CD4-positive, CD25-positive, alpha-beta regulatory T cell (primary cell): Measurements from ENCODE around the gene SLC22A17. TPM values are rescaled to one million over a fixed set of nuclear protein-coding genes. Genes with fewer than 3 reads are reported as not detected.
A peak's percentile ranks its signal among the peaks of the same experiment; 100 is the strongest.

Experiments
- ATAC-seq, 2 donors: fragments of 150-1000 bp; cut with Tn5 transposase; one replicate each; pipeline ENCODE4 v1.10.0; 2021; ENCODE audit warnings: low read depth in 2 of 2, moderate number of reproducible peaks in 2 of 2, moderate library complexity in 1 of 2
- DNase-seq, 3 donors: peaks; one replicate each; pipeline versions ENCODE4 v3.0.0 to v3.0.0-alpha.2; 2012 to 2022; ENCODE audit warnings: mixed read lengths in 1 of 3
- H3K27ac ChIP-seq: one replicate; pipeline ENCODE4 v1.7.0; 2013; ENCODE audit warnings: mild to moderate bottlenecking, low read length; ENCODE audit not compliant: insufficient read depth, poor library complexity, severe bottlenecking
- H3K27me3 ChIP-seq: one replicate; pipeline ENCODE4 v1.7.0; 2013; ENCODE audit warnings: low read length; ENCODE audit not compliant: control insufficient read depth, insufficient read depth
- H3K36me3 ChIP-seq: one replicate; pipeline ENCODE4 v1.7.0; 2013; ENCODE audit warnings: mild to moderate bottlenecking, low read length, moderate library complexity; ENCODE audit not compliant: control insufficient read depth, insufficient read depth
- H3K4me1 ChIP-seq: 2 replicates; pipeline ENCODE4 v1.7.0; 2013; ENCODE audit warnings: mild to moderate bottlenecking, low read length; ENCODE audit not compliant: insufficient read depth, control insufficient read depth, poor library complexity, severe bottlenecking
- H3K4me3 ChIP-seq: one replicate; pipeline ENCODE4 v1.7.0; 2013; ENCODE audit warnings: low read depth, mild to moderate bottlenecking, low read length, moderate library complexity
- H3K9me3 ChIP-seq, 2 experiments: 1 replicate in 1 of 2; 2 replicates in 1 of 2; pipeline ENCODE4 v1.7.0; 2013; ENCODE audit warnings: low read length in 2 of 2, mild to moderate bottlenecking in 1 of 2, moderate library complexity in 1 of 2; ENCODE audit not compliant: control insufficient read depth in 2 of 2
- H3K27ac Mint-ChIP-seq, 3 donors: one replicate each; pipeline ENCODE4 v1.8.0; 2020 to 2022; ENCODE audit warnings: mild to moderate bottlenecking in 3 of 3, mixed read lengths in 3 of 3, moderate library complexity in 2 of 3
- H3K27me3 Mint-ChIP-seq: one replicate; pipeline ENCODE4 v1.8.0; 2022; ENCODE audit warnings: mild to moderate bottlenecking, mixed read lengths
- H3K36me3 Mint-ChIP-seq: one replicate; pipeline ENCODE4 v1.8.0; 2020; ENCODE audit warnings: mixed read lengths
- H3K4me1 Mint-ChIP-seq, 4 donors: one replicate each; pipeline ENCODE4 v1.8.0; 2020 to 2022; ENCODE audit warnings: mixed read lengths in 4 of 4, mild to moderate bottlenecking in 1 of 4
- H3K4me3 Mint-ChIP-seq, 4 donors: one replicate each; pipeline ENCODE4 v1.8.0; 2020 to 2022; ENCODE audit warnings: mild to moderate bottlenecking in 4 of 4, mixed read lengths in 4 of 4, moderate library complexity in 3 of 4
- H3K9me3 Mint-ChIP-seq, 7 donors: one replicate each; pipeline ENCODE4 v1.8.0; 2020 to 2022; ENCODE audit warnings: mixed read lengths in 7 of 7, mild to moderate bottlenecking in 3 of 7, moderate library complexity in 2 of 7
- polyA plus RNA-seq, 4 donors: library from polyadenylated mRNA; unstranded; fragments of 300-500 nt; fragmentation: Illumina TruSeq; gene quantifications; one replicate each; pipeline ENCODE4 v1.2.3, GENCODE V29; 2021
- total RNA-seq: library from RNA; stranded (reverse); gene quantifications from one replicate; pipeline ENCODE4 v1.2.3, GENCODE V29; 2022

The SLC22A17 gene
- total and polyA plus RNA-seq, 5 donors from 2014 or later: 0.94 to 3.2 (median 2.3) TPM

GRCh38 chr14:23324455-23324846, 28.2 kb downstream of the SLC22A17 start:
- peaks cover 30% of the 10 kb centered on the region for H3K36me3 ChIP-seq
- Mint-ChIP-seq H3K9me3 (no peaks in the 10 kb centered on the region), H3K4me3 (no peak overlapping the region), H3K27ac (peak overlapping the region in 1 of 3 donors; percentile 56), H3K4me1 (peaks cover 6 to 38% (median 22%) of the 10 kb centered on the region in 4 donors), H3K27me3 (no peaks in the 10 kb centered on the region), H3K36me3 (peaks cover 18% of the 10 kb centered on the region)
- peaks cover 18% of the 10 kb centered on the region for H3K4me1 ChIP-seq
- DNase-seq: no peak
- ATAC-seq: no peak
- H3K27ac ChIP-seq: peak overlapping the region; percentile 8
- H3K4me3 ChIP-seq: no peak overlapping the region
- H3K9me3 ChIP-seq: no peaks in the 10 kb centered on the region
- H3K27me3 ChIP-seq: no peaks in the 10 kb centered on the region

- H3K27ac Mint-ChIP-seq: peak overlapping the region in 2 of 3 donors; percentile 56 to 59
- Histone ChIP-seq H3K27me3 (no peaks in the 10 kb centered on the region), H3K27ac (no peak overlapping the region), H3K36me3 (peaks cover 30% of the 10 kb centered on the region), H3K4me3 (no peak overlapping the region), H3K4me1 (peaks cover 18% of the 10 kb centered on the region), H3K9me3 (no peaks in the 10 kb centered on the region)
- H3K4me1 Mint-ChIP-seq: peaks cover 6 to 38% (median 22%) of the 10 kb centered on the region in 4 donors
- H3K9me3 Mint-ChIP-seq: no peaks in the 10 kb centered on the region
- no peak for ATAC-seq
- no peaks in the 10 kb centered on the region for H3K27me3 Mint-ChIP-seq
- peak overlapping the region in 1 of 4 donors; percentile 61 for H3K4me3 Mint-ChIP-seq
- DNase-seq: no peak
- peaks cover 18% of the 10 kb centered on the region for H3K36me3 Mint-ChIP-seq
These were observed 28.7 kb downstream of the SLC22A17 start for GRCh38 chr14:23323838-23324454.

GRCh38 chr14:23322568-23323517, 29.8 kb downstream of the SLC22A17 start:
- peak overlapping the region; percentile 91 to 99 (median 96) for H3K4me3 Mint-ChIP-seq
- H3K36me3 Mint-ChIP-seq: peaks cover 18% of the 10 kb centered on the region
- no peak for DNase-seq

GRCh38 chr14:23321572-23322547, 30.8 kb downstream of the SLC22A17 start:
- peaks cover 6 to 35% (median 21%) of the 10 kb centered on the region in 4 donors for H3K4me1 Mint-ChIP-seq
- H3K27ac ChIP-seq: peak overlapping the region; percentile 94
- H3K27ac Mint-ChIP-seq: peak overlapping the region; percentile 93 to 98 (median 97)
- H3K27me3 Mint-ChIP-seq: no peaks in the 10 kb centered on the region
- H3K27me3 ChIP-seq: no peaks in the 10 kb centered on the region
- H3K4me3 Mint-ChIP-seq: peak overlapping the region; percentile 91 to 99 (median 96)
- peaks cover 18% of the 10 kb centered on the region for H3K4me1 ChIP-seq
- no peaks in the 10 kb centered on the region for H3K9me3 Mint-ChIP-seq
- peak overlapping the region; percentile 89 for H3K4me3 ChIP-seq
- no peaks in the 10 kb centered on the region for H3K9me3 ChIP-seq
- DNase-seq (peak; percentile 10 to 51 (median 26)), ATAC-seq (no peak)
- H3K36me3 ChIP-seq: peaks cover 30% of the 10 kb centered on the region
- H3K36me3 Mint-ChIP-seq: peaks cover 18% of the 10 kb centered on the region

More at GRCh38 chr14:23322568-23323517, 29.8 kb downstream of the SLC22A17 start:
- H3K9me3 Mint-ChIP-seq: no peaks in the 10 kb centered on the region
- no peak for ATAC-seq
- no peaks in the 10 kb centered on the region for H3K27me3 Mint-ChIP-seq
- H3K4me3 ChIP-seq: peak overlapping the region; percentile 89
- H3K27ac Mint-ChIP-seq: peak overlapping the region; percentile 90 to 94 (median 93)
- H3K4me1 ChIP-seq: peaks cover 18% of the 10 kb centered on the region
- H3K4me1 Mint-ChIP-seq: peaks cover 6 to 35% (median 21%) of the 10 kb centered on the region in 4 donors
- H3K9me3 ChIP-seq: no peaks in the 10 kb centered on the region
- H3K36me3 ChIP-seq: peaks cover 30% of the 10 kb centered on the region
- no peaks in the 10 kb centered on the region for H3K27me3 ChIP-seq
- peak overlapping the region; percentile 94 for H3K27ac ChIP-seq

GRCh38 chr14:23320584-23321571, 31.8 kb downstream of the SLC22A17 start, which contains the start of gene PABPN1:
TSS of gene PABPN1 (plus strand) at chr14:23321457. CDS start at chr14:23321470, 13 bp downstream.
- H3K4me1 Mint-ChIP-seq: peaks cover 6 to 35% (median 21%) of the 10 kb centered on the region in 4 donors
- peak within 1 kb of the TSS; percentile 97 to 98 (median 97) for H3K27ac Mint-ChIP-seq
- Histone ChIP-seq H3K27me3 (no peaks in the 10 kb centered on the region), H3K4me3 (peak within 1 kb of the TSS; percentile 89), H3K4me1 (peaks cover 18% of the 10 kb centered on the region), H3K27ac (peak within 1 kb of the TSS; percentile 95), H3K9me3 (no peaks in the 10 kb centered on the region), H3K36me3 (peaks cover 30% of the 10 kb centered on the region)
- ATAC-seq (peak; percentile 87 to 88), DNase-seq (peak; percentile 97 to 100 (median 99))
- H3K36me3 Mint-ChIP-seq: peaks cover 18% of the 10 kb centered on the region
- H3K9me3 Mint-ChIP-seq: no peaks in the 10 kb centered on the region
- peaks cover 4% of the 10 kb centered on the region for H3K27me3 Mint-ChIP-seq
- H3K4me3 Mint-ChIP-seq: peak within 1 kb of the TSS; percentile 94 to 99 (median 96)

- Histone ChIP-seq H3K27ac (peak overlapping the region; percentile 95), H3K27me3 (no peaks in the 10 kb centered on the region), H3K4me1 (peaks cover 18% of the 10 kb centered on the region), H3K4me3 (peak overlapping the region; percentile 65), H3K36me3 (peaks cover 22% of the 10 kb centered on the region), H3K9me3 (no peaks in the 10 kb centered on the region)
- Mint-ChIP-seq H3K4me1 (peaks cover 6 to 35% (median 21%) of the 10 kb centered on the region in 4 donors), H3K4me3 (peak overlapping the region; percentile 88 to 96 (median 94)), H3K27me3 (peaks cover 5% of the 10 kb centered on the region), H3K27ac (peak overlapping the region; percentile 97 to 98 (median 97)), H3K36me3 (peaks cover 16% of the 10 kb centered on the region), H3K9me3 (no peaks in the 10 kb centered on the region)
- ATAC-seq: no peak
- no peak for DNase-seq
These were observed 32.7 kb downstream of the SLC22A17 start for GRCh38 chr14:23319746-23320583.
